ENCODE measurements around the gene SRGAP2B. TPM values are rescaled to one million over a fixed set of nuclear protein-coding genes. Genes with fewer than 3 reads are reported as not detected.
"Not testable (repeated sequence)": the region's sequence is repeated elsewhere in the genome, so short reads cannot be mapped to it uniquely, and the experiment has no call there.

Gene SRGAP2B
- total RNA-seq, 1 donor = 32.3 TPM

- not testable (repeated sequence) for DNase-seq (ENCODE audit: low read depth); H3K4me3 ChIP-seq (ENCODE audit: low read depth, low read length)
Observed at GRCh38 chr1:144931553-144931952, 163.6 kb downstream of the SRGAP2B start.

- H3K4me3 ChIP-seq (ENCODE audit: low read depth, low read length); DNase-seq (ENCODE audit: low read depth): not testable (repeated sequence)
Observed at GRCh38 chr1:144930085-144930777, 164.9 kb downstream of the SRGAP2B start.

- peak; percentile 1 for DNase-seq (ENCODE audit: low read depth)
- H3K4me3 ChIP-seq (ENCODE audit: low read depth, low read length) = not testable (repeated sequence)
Observed at GRCh38 chr1:144927292-144927691, 167.8 kb downstream of the SRGAP2B start.

- DNase-seq (ENCODE audit: low read depth); H3K4me3 ChIP-seq (ENCODE audit: low read depth, low read length): not testable (repeated sequence)
Observed at GRCh38 chr1:144923640-144924039, 171.5 kb downstream of the SRGAP2B start.

- H3K4me3 ChIP-seq (ENCODE audit: low read depth, low read length) = not testable (repeated sequence)
- DNase-seq (ENCODE audit: low read depth) = peak; percentile 14
Observed at GRCh38 chr1:144922785-144923184, 172.3 kb downstream of the SRGAP2B start.

- not testable (repeated sequence) for H3K4me3 ChIP-seq (ENCODE audit: low read depth, low read length); DNase-seq (ENCODE audit: low read depth)
Observed at GRCh38 chr1:144919106-144919505, 176.0 kb downstream of the SRGAP2B start.

- not testable (repeated sequence) for DNase-seq (ENCODE audit: low read depth); H3K4me3 ChIP-seq (ENCODE audit: low read depth, low read length)
Observed at GRCh38 chr1:144918027-144918603, 177.0 kb downstream of the SRGAP2B start.

- DNase-seq (ENCODE audit: low read depth) = not testable (repeated sequence)
Observed at GRCh38 chr1:144917154-144918026, 177.7 kb downstream of the SRGAP2B start.

GRCh38 chr1:144913977-144914734 lies 181.0 kb downstream of the SRGAP2B start:
- not testable (repeated sequence) for DNase-seq (ENCODE audit: low read depth)

More at GRCh38 chr1:144917154-144918026, 177.7 kb downstream of the SRGAP2B start:
- not testable (repeated sequence) for H3K4me3 ChIP-seq (ENCODE audit: low read depth, low read length)

GRCh38 chr1:144913458-144913857 lies 181.7 kb downstream of the SRGAP2B start:
- H3K4me3 ChIP-seq (ENCODE audit: low read depth, low read length); DNase-seq (ENCODE audit: low read depth): not testable (repeated sequence)

More at GRCh38 chr1:144913977-144914734, 181.0 kb downstream of the SRGAP2B start:
- H3K4me3 ChIP-seq (ENCODE audit: low read depth, low read length) = not testable (repeated sequence)

GRCh38 chr1:144910729-144911128 lies 184.4 kb downstream of the SRGAP2B start:
- not testable (repeated sequence) for H3K4me3 ChIP-seq (ENCODE audit: low read depth, low read length); DNase-seq (ENCODE audit: low read depth)

GRCh38 chr1:144900841-144901240 lies 194.3 kb downstream of the SRGAP2B start:
- not testable (repeated sequence) for H3K4me3 ChIP-seq (ENCODE audit: low read depth, low read length); DNase-seq (ENCODE audit: low read depth)

GRCh38 chr1:144894454-144895201 lies 200.5 kb downstream of the SRGAP2B start:
- H3K4me3 ChIP-seq (ENCODE audit: low read depth, low read length); DNase-seq (ENCODE audit: low read depth): not testable (repeated sequence)

GRCh38 chr1:144893710-144894438 lies 201.3 kb downstream of the SRGAP2B start:
- not testable (repeated sequence) for DNase-seq (ENCODE audit: low read depth); H3K4me3 ChIP-seq (ENCODE audit: low read depth, low read length)

- not testable (repeated sequence) for DNase-seq (ENCODE audit: low read depth); H3K4me3 ChIP-seq (ENCODE audit: low read depth, low read length)
Observed at GRCh38 chr1:144893062-144893461, 202.1 kb downstream of the SRGAP2B start.

GRCh38 chr1:144889450-144890115 lies 205.5 kb downstream of the SRGAP2B start:
- not testable (repeated sequence) for DNase-seq (ENCODE audit: low read depth); H3K4me3 ChIP-seq (ENCODE audit: low read depth, low read length)

- H3K4me3 ChIP-seq (ENCODE audit: low read depth, low read length) = peak overlapping the region; percentile 59
- peak; percentile 0 for DNase-seq (ENCODE audit: low read depth)
Observed at GRCh38 chr1:144883022-144883421, 212.1 kb downstream of the SRGAP2B start.

Measured in fibroblast of the aortic adventitia (primary cell).